HG03565 (cell line): ENCODE measurements around the gene SETBP1.

Experiments
- ATAC-seq: cut with Tn5 transposase; IDR thresholded peaks from one replicate; pipeline ENCODE4 v1.9.1; 2021; ENCODE audit warnings: mild to moderate bottlenecking, moderate library complexity; ENCODE audit not compliant: unreplicated experiment

SETBP1 gene

GRCh38 chr18:44859263-44859662, 178.6 kb downstream of the SETBP1 start:
- ATAC-seq = no peak

DNA sequence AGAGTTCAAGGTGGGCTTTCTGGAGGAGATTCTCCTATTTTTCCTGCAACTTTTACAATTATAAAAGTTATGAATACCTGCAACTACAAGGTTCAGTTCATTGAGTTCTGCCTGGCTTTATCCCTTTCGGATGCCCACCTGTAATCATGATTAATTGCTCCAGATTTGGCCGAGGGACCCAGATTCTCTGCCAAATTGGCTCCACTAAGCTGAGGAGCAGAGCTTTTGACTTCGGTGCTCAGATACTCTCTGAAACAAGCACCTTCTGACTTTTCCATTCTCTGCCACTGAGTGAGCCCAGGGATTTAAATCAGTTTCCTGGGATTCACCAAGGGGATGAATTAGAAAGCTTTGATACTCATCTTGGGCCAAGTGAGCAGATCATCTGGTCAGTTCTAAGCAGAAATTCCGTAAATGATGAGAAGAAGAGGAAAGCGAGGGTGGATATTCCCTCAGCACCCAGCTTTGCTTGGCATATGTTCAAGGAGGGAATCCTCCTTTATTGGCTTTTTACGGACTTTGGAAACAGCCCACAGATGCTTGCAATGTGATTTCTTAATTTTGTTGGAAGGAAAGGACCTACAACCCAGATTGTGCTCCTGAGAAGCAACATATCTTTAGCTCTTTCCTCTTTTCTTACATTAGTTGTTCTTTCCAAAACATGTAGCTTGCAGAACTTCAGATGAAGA, 179.2 kb downstream of the SETBP1 start:
- no peak for ATAC-seq

GRCh38 chr18:44862112-44862511, 181.4 kb downstream of the SETBP1 start:
- ATAC-seq = no peak

- ATAC-seq = no peak
Observed at GRCh38 chr18:44866103-44866502, 185.4 kb downstream of the SETBP1 start.

DNA sequence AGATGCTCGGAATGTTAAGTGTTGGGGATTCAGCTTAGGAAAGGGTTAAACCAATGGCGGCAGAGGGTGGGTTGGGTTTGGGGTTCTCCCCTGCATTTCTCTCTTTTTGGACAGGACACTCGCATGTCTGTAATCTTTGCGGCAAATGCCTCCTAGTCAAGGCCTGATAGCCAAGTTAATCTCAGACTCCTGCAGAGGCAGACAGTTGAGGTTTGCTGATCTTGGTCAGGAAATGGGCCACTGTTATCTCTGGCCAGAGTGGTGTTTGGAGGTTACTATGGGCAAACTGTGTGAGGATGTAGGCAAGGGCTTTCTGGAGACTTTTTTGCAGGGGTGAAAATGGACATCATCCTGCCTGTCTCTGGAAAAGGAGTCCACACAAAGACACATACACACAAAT, 188.8 kb downstream of the SETBP1 start:
- ATAC-seq = no peak

DNA sequence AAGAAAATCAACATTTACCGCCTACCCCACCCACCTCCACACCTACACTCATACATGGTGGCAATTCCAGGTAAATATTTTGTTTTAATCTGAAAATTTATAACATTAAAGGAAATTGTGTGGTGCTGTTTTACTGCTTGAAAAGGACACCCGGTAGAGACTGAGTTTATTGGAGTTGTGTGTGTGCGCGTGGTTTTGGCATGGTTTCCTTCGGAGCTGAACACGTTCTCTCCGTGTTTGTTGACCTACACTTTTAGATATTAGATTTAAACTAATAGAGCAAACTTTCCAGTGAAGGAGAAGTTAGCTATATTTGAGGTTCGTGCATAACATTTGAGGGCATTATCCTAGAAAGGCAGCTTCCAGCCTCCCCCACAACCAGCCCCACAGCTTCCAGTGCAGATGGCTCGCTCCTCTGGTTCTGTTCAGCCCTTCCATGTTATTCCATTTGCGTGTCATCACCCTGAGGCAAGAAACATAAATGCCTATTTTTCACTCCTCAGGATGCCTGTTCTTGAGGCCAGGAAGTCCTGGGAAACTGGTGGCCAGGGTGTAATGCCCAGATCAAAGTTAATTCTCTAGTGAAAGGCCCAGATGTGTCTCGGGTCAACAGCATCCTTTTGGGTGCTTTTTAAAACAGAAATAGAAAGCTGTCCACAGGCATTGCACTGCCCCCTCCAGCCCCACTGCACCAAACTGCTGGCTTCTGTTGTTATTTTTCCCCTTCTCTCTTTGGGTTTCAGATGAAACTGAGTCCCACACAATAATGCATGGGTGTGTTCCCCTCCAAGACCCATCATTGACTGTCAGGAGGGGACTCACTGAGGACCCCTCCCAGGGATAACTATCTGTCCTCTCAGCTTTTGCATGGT, 190.2 kb downstream of the SETBP1 start:
- peak; percentile 18 for ATAC-seq

GRCh38 chr18:44871771-44872170, 191.1 kb downstream of the SETBP1 start:
- peak; percentile 46 for ATAC-seq

- no peak for ATAC-seq
Observed at GRCh38 chr18:44876024-44876423, 195.3 kb downstream of the SETBP1 start.

- ATAC-seq = no peak
Observed at GRCh38 chr18:44876755-44877154, 196.1 kb downstream of the SETBP1 start.

DNA sequence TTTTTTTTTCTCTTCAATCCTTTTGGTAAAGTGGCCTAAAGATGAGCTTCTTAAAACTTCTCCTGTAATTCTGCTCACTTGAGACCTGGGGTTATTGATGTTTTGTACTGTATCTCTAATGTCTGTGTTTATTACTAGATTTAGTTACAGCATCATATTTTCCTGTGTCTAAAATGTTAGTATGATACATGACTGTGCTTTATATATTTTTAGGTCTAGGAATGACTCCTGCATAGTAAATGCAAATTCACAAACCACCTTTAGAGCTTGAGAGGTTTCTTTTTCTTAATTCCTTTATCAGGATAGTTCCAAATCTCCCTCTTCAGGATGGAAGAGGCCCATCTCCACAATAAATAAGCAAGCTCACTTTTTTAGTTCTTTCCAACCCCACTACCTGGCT, 197.6 kb downstream of the SETBP1 start:
- no peak for ATAC-seq

DNA sequence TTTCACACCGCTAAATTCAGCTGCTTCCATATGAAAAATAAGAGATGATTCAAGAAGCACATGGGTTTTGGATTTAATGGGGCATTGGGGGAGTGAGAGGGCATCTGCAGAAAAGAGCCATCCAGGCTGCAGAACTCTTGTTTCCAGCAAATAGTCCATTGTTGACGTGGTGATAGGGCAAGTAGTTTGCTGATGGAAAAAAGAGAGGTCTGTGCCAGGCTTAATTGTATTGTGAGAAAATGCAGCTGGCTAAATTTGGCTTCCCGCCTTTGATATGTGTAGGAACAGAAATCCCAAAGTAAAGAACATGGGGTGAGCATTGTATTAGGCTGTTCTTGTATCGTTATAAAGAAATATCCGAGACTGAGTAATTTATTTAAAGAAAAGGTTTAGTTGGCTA, 199.5 kb downstream of the SETBP1 start:
- ATAC-seq = no peak

DNA sequence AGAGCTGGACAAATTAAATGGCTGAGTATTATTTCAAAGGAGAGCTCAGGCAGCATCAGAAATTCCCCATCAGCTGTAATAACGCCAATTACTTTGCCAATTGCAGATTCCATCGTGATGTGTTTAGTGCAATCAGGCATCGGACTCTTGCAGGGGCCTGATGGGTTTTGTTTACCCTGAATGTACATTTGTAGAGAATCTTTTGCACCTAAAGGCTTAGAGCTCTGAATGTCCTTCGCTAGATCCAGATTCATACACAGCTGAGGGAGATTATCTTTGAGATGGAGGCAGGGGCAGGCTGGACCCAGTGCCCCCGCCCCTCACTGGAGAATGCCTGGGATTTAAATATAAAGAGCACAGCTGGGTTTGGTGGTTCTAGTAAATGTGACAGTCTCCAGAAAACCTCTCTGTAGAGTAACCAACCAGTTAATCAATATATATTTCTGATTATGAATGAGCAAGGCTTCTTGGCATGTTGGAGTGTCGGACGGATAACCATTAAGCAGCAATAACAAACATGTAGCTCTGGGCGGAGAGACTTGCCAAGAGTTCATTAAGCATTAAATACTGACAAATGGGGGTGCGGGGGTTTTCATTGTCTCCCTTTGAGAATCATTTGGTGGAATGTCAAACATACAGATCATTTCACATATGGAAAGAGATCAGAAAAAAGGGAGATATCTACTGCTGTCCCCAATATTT, 200.9 kb downstream of the SETBP1 start:
- no peak for ATAC-seq

GRCh38 chr18:44882163-44882868, 201.6 kb downstream of the SETBP1 start:
- no peak for ATAC-seq

- ATAC-seq = no peak
Observed at GRCh38 chr18:44883671-44884070, 203.0 kb downstream of the SETBP1 start.

DNA sequence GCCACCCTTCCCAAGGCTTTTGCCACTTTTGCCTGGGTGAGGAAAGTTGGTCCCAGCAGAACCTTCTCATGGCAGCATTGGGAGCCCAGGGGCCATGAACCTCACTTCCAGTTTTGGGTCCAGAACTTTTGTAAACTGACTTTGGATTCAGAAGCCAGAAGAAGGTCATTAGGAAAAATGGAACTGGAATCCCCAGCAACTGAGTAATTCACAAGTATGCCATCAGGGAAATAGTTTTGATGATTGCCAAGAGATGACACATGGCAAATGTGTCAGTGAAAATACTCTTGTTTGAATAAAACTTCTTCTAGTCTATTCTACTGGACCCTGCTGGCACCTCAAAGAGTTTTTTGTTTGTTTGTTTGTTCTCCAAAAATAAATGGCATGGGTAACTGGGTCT, 203.7 kb downstream of the SETBP1 start:
- no peak for ATAC-seq

GRCh38 chr18:44885507-44885906, 204.8 kb downstream of the SETBP1 start:
- no peak for ATAC-seq

- ATAC-seq = peak; percentile 92
Observed at GRCh38 chr18:44887227-44887631, 206.5 kb downstream of the SETBP1 start.

GRCh38 chr18:44889111-44889510, 208.4 kb downstream of the SETBP1 start:
- ATAC-seq = no peak

DNA sequence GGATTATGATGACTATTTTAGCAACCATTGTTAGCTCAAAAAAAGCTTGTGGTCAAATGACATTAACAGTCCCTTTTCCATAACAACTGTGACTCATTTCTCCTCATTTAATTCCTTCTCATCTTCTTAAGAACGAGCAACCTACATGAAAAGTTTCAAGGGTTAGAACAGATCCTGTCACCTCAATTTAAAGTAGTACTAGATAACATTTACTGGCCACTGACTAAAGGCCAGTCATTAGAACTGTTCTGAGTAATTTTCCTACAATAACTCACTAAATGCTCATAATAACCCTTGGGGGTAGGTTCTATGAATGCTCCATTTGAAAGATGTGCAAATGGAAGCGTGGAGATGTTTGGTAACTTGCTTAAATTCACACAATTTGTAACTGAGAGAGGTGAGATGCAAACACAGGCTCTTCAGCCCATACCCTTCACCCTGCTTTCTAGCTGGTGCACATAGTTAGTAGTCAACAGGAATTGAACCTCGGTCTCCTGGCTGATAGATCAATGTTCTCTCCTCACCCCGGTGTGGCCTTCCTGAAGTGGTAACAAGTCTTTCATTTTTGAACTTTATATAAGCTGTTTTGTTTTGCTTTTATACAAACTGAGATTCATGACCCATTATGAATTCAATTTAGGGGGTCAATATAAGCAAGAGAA, 212.5 kb downstream of the SETBP1 start:
- ATAC-seq = no peak

DNA sequence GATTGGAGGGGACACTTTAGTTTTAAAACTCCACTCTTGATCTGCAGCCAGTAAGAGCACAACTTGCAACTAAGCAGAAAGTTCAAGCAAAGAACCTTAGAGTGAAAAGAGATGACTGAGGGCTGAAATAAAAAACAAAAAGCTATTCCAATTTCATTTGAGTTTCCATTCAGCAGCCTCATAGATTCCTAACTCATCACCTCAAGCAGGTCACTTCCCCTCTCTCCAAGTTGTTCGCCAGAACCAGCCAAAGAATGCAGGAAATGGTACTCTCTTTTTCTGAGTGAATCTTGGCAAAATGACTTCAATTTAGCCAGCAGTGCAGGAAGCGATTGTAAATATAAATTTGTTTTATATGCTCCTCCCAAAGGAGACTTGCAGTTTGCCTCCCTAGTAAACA, 213.3 kb downstream of the SETBP1 start:
- no peak for ATAC-seq
